CD8-positive, alpha-beta memory T cell (primary cell): ENCODE results near the gene GINM1. TPM values are rescaled to one million over a fixed set of nuclear protein-coding genes. Genes with fewer than 3 reads are reported as not detected.

Source experiments
- CTCF ChIA-PET: fragments of 350-600 bp; sonication (Branson Sonifier 250); formaldehyde crosslinking; loops from one replicate; lab custom pipeline; 2021; ENCODE audit warnings: antibody characterized with exemption; lab: Charles Lee
- POLR2A ChIA-PET: fragments of 350-600 bp; sonication (Branson Sonifier 250); formaldehyde crosslinking; loops from one replicate; lab custom pipeline; 2021; ENCODE audit warnings: antibody characterized with exemption; lab: Charles Lee
- DNase-seq, 5 donors: peaks; one replicate each; pipeline versions ENCODE4 v3.0.0 to v3.0.0-alpha.2; 2020 to 2022; ENCODE audit warnings: mixed read lengths in 1 of 5
- H3K27ac ChIP-seq: one replicate; pipeline ENCODE4 v1.7.0; 2013; ENCODE audit warnings: low read depth, mild to moderate bottlenecking, low read length, moderate library complexity
- H3K27me3 ChIP-seq: 2 replicates; pipeline ENCODE4 v1.7.0; 2013; ENCODE audit warnings: low read length, mild to moderate bottlenecking; ENCODE audit not compliant: insufficient read depth, poor library complexity, severe bottlenecking
- H3K36me3 ChIP-seq: 2 replicates; pipeline ENCODE4 v1.7.0; 2013; ENCODE audit warnings: mild to moderate bottlenecking, low read length, moderate library complexity; ENCODE audit not compliant: insufficient read depth
- H3K4me1 ChIP-seq: 2 replicates; pipeline ENCODE4 v1.7.0; 2013; ENCODE audit warnings: mild to moderate bottlenecking, low read length, moderate library complexity; ENCODE audit not compliant: insufficient read depth
- H3K4me3 ChIP-seq: 2 replicates; pipeline ENCODE4 v1.7.0; 2013; ENCODE audit warnings: mild to moderate bottlenecking, low read length
- H3K9me3 ChIP-seq: 2 replicates; pipeline ENCODE4 v1.7.0; 2013; ENCODE audit warnings: mild to moderate bottlenecking, low read length
- H3K27ac Mint-ChIP-seq, 8 donors: one replicate each; pipeline ENCODE4 v1.8.0; 2020 to 2021; ENCODE audit warnings: mixed read lengths in 8 of 8, mild to moderate bottlenecking in 6 of 8, inconsistent platforms in 3 of 8, moderate library complexity in 3 of 8
- H3K27me3 Mint-ChIP-seq, 2 donors: one replicate each; pipeline ENCODE4 v1.8.0; 2020 to 2021; ENCODE audit warnings: mixed read lengths in 2 of 2, mild to moderate bottlenecking in 1 of 2, moderate library complexity in 1 of 2
- H3K36me3 Mint-ChIP-seq, 3 donors: one replicate each; pipeline ENCODE4 v1.8.0; 2020 to 2021; ENCODE audit warnings: mixed read lengths in 3 of 3, inconsistent platforms in 1 of 3, mild to moderate bottlenecking in 1 of 3
- H3K4me1 Mint-ChIP-seq, 3 donors: one replicate each; pipeline ENCODE4 v1.8.0; 2020 to 2021; ENCODE audit warnings: mixed read lengths in 3 of 3, inconsistent platforms in 1 of 3, mild to moderate bottlenecking in 1 of 3
- H3K4me3 Mint-ChIP-seq, 7 donors: one replicate each; pipeline ENCODE4 v1.8.0; 2020 to 2021; ENCODE audit warnings: mixed read lengths in 7 of 7, mild to moderate bottlenecking in 6 of 7, moderate library complexity in 4 of 7, inconsistent platforms in 2 of 7
- H3K9me3 Mint-ChIP-seq, 5 donors: one replicate each; pipeline ENCODE4 v1.8.0; 2020 to 2022; ENCODE audit warnings: mixed read lengths in 5 of 5, mild to moderate bottlenecking in 3 of 5, moderate library complexity in 2 of 5, inconsistent platforms in 1 of 5
- polyA plus RNA-seq: library from polyadenylated mRNA; unstranded; fragments of 300-500 nt; fragmentation: Illumina TruSeq; gene quantifications from one replicate; pipeline ENCODE4 v1.2.3, GENCODE V29; 2021
- total RNA-seq, 2 experiments: library from RNA; stranded (reverse); gene quantifications; one replicate each; pipeline ENCODE4 v1.2.3, GENCODE V29; 2021

GINM1 gene
- total and polyA plus RNA-seq, 3 experiments from 2014 or later, result 20.4 to 24.7 (median 20.5) TPM

- Mint-ChIP-seq H3K4me3 (no peak overlapping the region), H3K27ac (no peak overlapping the region), H3K4me1 (peaks cover 4 to 13% (median 7%) of the 10 kb centered on the region in 3 donors), H3K36me3 (peaks cover 0 to 42% (median 8%) of the 10 kb centered on the region in 3 donors), H3K27me3 (no peaks in the 10 kb centered on the region), H3K9me3 (no peaks in the 10 kb centered on the region)
- DNase-seq, result no peak
- POLR2A ChIA-PET, result no interaction called here
- no peaks in the 10 kb centered on the region for H3K4me1 ChIP-seq
- peaks cover 3% of the 10 kb centered on the region for H3K36me3 ChIP-seq
- H3K27ac ChIP-seq, result no peak overlapping the region
- H3K9me3 ChIP-seq, result no peaks in the 10 kb centered on the region
- CTCF ChIA-PET, result interaction anchor here (1.3 kb wide), 1 partner anchor 8 kb away, joined by 3 read pairs; no protein-coding TSS in a partner anchor
- no peak overlapping the region for H3K4me3 ChIP-seq
- H3K27me3 ChIP-seq, result no peaks in the 10 kb centered on the region
Observed at GRCh38 chr6:149636124-149636523, 69.9 kb downstream of the GINM1 start.

Other genes with a start within 250 kb of the GINM1 start
- gene TAB2, start 248.7 kb upstream of the GINM1 start, total RNA-seq, result 100 to 1,000 TPM; 103 to 109 TPM
- gene TAB2, start 248.7 kb upstream of the GINM1 start, polyA plus RNA-seq, result 16.6 TPM
- 1 to 10 TPM; 3.7 to 3.9 TPM for gene SUMO4, start 166.1 kb upstream of the GINM1 start, total RNA-seq
- gene SUMO4, start 166.1 kb upstream of the GINM1 start, polyA plus RNA-seq, result 0.48 TPM
- 10 to 100 TPM; 83.5 to 84.5 TPM for gene ZC3H12D, start 81.4 kb upstream of the GINM1 start, total RNA-seq
- 2.5 TPM for gene ZC3H12D, start 81.4 kb upstream of the GINM1 start, polyA plus RNA-seq
- 10 to 100 TPM; 29.7 to 31.9 TPM for gene PPIL4, start 20.3 kb upstream of the GINM1 start, total RNA-seq
- 10.7 TPM for gene PPIL4, start 20.3 kb upstream of the GINM1 start, polyA plus RNA-seq
- gene KATNA1, start 82.3 kb downstream of the GINM1 start, total RNA-seq, result 10 to 100 TPM; 22.0 to 22.7 TPM
- gene KATNA1, start 82.3 kb downstream of the GINM1 start, polyA plus RNA-seq, result 25.7 TPM
- 10 to 100 TPM; 29.7 to 33.8 TPM for gene LATS1, start 151.7 kb downstream of the GINM1 start, total RNA-seq
- 12.7 TPM for gene LATS1, start 151.7 kb downstream of the GINM1 start, polyA plus RNA-seq
- gene NUP43, start 180.2 kb downstream of the GINM1 start, total RNA-seq, result 10 to 100 TPM; 82.3 to 86.2 TPM
- gene NUP43, start 180.2 kb downstream of the GINM1 start, polyA plus RNA-seq, result 6.2 TPM
- gene PCMT1, start 183.4 kb downstream of the GINM1 start, total RNA-seq, result 100 to 1,000 TPM; 107 to 108 TPM
- gene PCMT1, start 183.4 kb downstream of the GINM1 start, polyA plus RNA-seq, result 148 TPM